Panc1 (cell line): ENCODE data around the gene TMA7B. TPM values are rescaled to one million over a fixed set of nuclear protein-coding genes. Genes with fewer than 3 reads are reported as not detected.

Experiments used
- ATAC-seq: fragments of 200-7000 bp; cut with Tn5 transposase; 2 replicates; pipeline ENCODE4 v1.9.1; 2020; ENCODE audit warnings: mild to moderate bottlenecking, moderate library complexity
- BruUV-seq: library from RNA; stranded (reverse); fragments of 400-500 nt; replicated peaks from 2 replicates; lab custom pipeline; 2021; lab: Mats Ljungman, UMichigan
- CTCF ChIA-PET: fragments of 300-600 bp; sonication (Branson Sonifier 250); formaldehyde crosslinking; loops from one replicate; lab custom pipeline; 2022; ENCODE audit warnings: antibody characterized with exemption; lab: Charles Lee
- POLR2A ChIA-PET: fragments of 300-600 bp; sonication (Branson Sonifier 250); formaldehyde crosslinking; loops from one replicate; lab custom pipeline; 2022; ENCODE audit warnings: antibody characterized with exemption; lab: Charles Lee
- DNase-seq: peaks from one replicate; pipeline ENCODE4 v3.0.0-alpha.2; 2010; ENCODE audit warnings: low read depth, low spot score
- H3K27ac ChIP-seq: 2 replicates; pipeline ENCODE4 v1.5.1; 2011; ENCODE audit warnings: mild to moderate bottlenecking, low read length, inconsistent platforms
- H3K27me3 ChIP-seq: fragments of 200-500 bp; sonication (Bioruptor generic); 2 replicates; pipeline ENCODE4 v1.6.0; 2014; ENCODE audit warnings: low read length, inconsistent platforms; ENCODE audit not compliant: control insufficient read depth, insufficient read depth
- H3K36me3 ChIP-seq: fragments of 200-500 bp; sonication (Bioruptor generic); 2 replicates; pipeline ENCODE4 v1.5.1; 2014; ENCODE audit warnings: inconsistent platforms, mild to moderate bottlenecking, low read length, moderate library complexity; ENCODE audit not compliant: control insufficient read depth, insufficient read depth
- H3K4me1 ChIP-seq: 2 replicates; pipeline ENCODE4 v1.5.1; 2011; ENCODE audit warnings: inconsistent platforms, mild to moderate bottlenecking, low read length, moderate library complexity; ENCODE audit not compliant: control insufficient read depth, insufficient read depth
- H3K4me3 ChIP-seq, 2 experiments: 2 replicates each; pipeline ENCODE4 v1.5.1; 2011 to 2012; ENCODE audit warnings: low read depth in 2 of 2, low read length in 2 of 2, mild to moderate bottlenecking in 2 of 2, inconsistent platforms in 1 of 2, moderate library complexity in 1 of 2
- H3K9me3 ChIP-seq: fragments of 200-500 bp; sonication (Bioruptor generic); 2 replicates; pipeline ENCODE4 v1.5.1; 2014; ENCODE audit warnings: low read depth, mild to moderate bottlenecking, inconsistent platforms, low read length, moderate library complexity; ENCODE audit not compliant: control insufficient read depth, insufficient read depth
- CTCF ChIP-seq: fragments of 450-650 bp; IDR thresholded peaks from 2 replicates; pipeline ENCODE4 v1.5.1; 2017; ENCODE audit warnings: mild to moderate bottlenecking
- POLR2AphosphoS5 ChIP-seq: IDR thresholded peaks from 2 replicates; pipeline ENCODE4 v1.6.1; 2012; ENCODE audit warnings: mild to moderate bottlenecking, low read depth, low read length, moderate library complexity
- REST ChIP-seq, 2 experiments: IDR thresholded peaks; 2 replicates each; pipeline ENCODE4 v1.6.1; 2011 to 2012; ENCODE audit warnings: low read depth in 2 of 2, control low read depth in 1 of 2, low read length in 1 of 2, mild to moderate bottlenecking in 1 of 2, moderate library complexity in 1 of 2; ENCODE audit not compliant: insufficient read depth in 1 of 2
- SIN3A ChIP-seq: IDR thresholded peaks from 2 replicates; pipeline ENCODE4 v1.6.1; 2012; ENCODE audit warnings: low read depth, mild to moderate bottlenecking, low read length, moderate library complexity, borderline replicate concordance; ENCODE audit not compliant: insufficient read depth
- TCF7L2 ChIP-seq: IDR thresholded peaks from 2 replicates; pipeline ENCODE4 v1.6.1; 2011; ENCODE audit warnings: mild to moderate bottlenecking, low read depth, low read length, inconsistent platforms
- in situ Hi-C: cut with HindIII; loops from 2 replicates; pipeline ENCODE4 v1.10.0; 2016; ENCODE audit warnings: low sequenced_read_pairs, low pct_unique_long_range_greater_than_20kb
- intact Hi-C: fragments of 100-400 bp; cut with micrococcal nuclease; formaldehyde crosslinking; loops from one replicate; pipeline ENCODE4 v1.10.0; 2022; ENCODE audit not compliant: unreplicated experiment
- total RNA-seq: library from RNA; stranded (reverse); gene quantifications from one replicate; pipeline ENCODE4 v1.2.1, GENCODE V29; 2021; ENCODE audit not compliant: unreplicated experiment

TMA7B gene
- total RNA-seq, 1 experiment from 2014 or later = not detected

- Histone ChIP-seq H3K27me3 (peaks cover 11% of the 10 kb centered on the region), H3K9me3 (no peaks in the 10 kb centered on the region), H3K27ac (no peak overlapping the region), H3K36me3 (no peaks in the 10 kb centered on the region), H3K4me1 (no peaks in the 10 kb centered on the region), H3K4me3 (no peak overlapping the region)
- CTCF ChIA-PET = no interaction called here
- in situ Hi-C loops (no loop called here), intact Hi-C loops (no loop called here)
- BruUV-seq = no TSS peak
- no peak for ATAC-seq
- POLR2A ChIA-PET = no interaction called here
- DNase-seq = no peak
- TF ChIP-seq REST (IDR thresholded peaks at IDR 0.05; ENCODE audit: insufficient read depth in 1 of 2, low read depth in 2 of 2, low read length in 1 of 2) = no peak
- no peak for TF ChIP-seq POLR2AphosphoS5
- no peak for TF ChIP-seq SIN3A
- TF ChIP-seq CTCF = no peak
- no peak for TF ChIP-seq TCF7L2
Measured at GRCh38 chr22:39931251-39931650, 28.9 kb upstream of the TMA7B start.

GRCh38 chr22:39932166-39932565, 28.0 kb upstream of the TMA7B start:
- ChIA-PET POLR2A (interaction anchor here (0.7 kb wide), 1 partner anchor 398 kb away, joined by 10 read pairs; no protein-coding TSS in a partner anchor), CTCF (interaction anchor here (0.8 kb wide), 1 partner anchor 93 kb away, joined by 3 read pairs; no protein-coding TSS in a partner anchor)
- no TSS peak for BruUV-seq
- Histone ChIP-seq H3K9me3 (no peaks in the 10 kb centered on the region), H3K27me3 (peaks cover 11% of the 10 kb centered on the region), H3K36me3 (no peaks in the 10 kb centered on the region), H3K27ac (no peak overlapping the region), H3K4me3 (no peak overlapping the region), H3K4me1 (no peaks in the 10 kb centered on the region)
- DNase-seq = no peak
- TF ChIP-seq REST (IDR thresholded peaks at IDR 0.05; ENCODE audit: insufficient read depth in 1 of 2, low read depth in 2 of 2, low read length in 1 of 2) (no peak), SIN3A (no peak), POLR2AphosphoS5 (no peak), CTCF (no peak), TCF7L2 (no peak)
- ATAC-seq = no peak
- intact Hi-C loops = no loop called here
- in situ Hi-C loops = no loop called here
